Spleen (tissue), 7 donors: ENCODE data around the gene DCAF4.

Experiments
- CTCF ChIP-seq, 11 experiments: fragments of 200-600 bp in 7 of 11; fragments of 450-650 bp in 4 of 11; sonication (generic) in 4 of 11; IDR thresholded peaks in 8 of 11; conservative IDR thresholded peaks in 3 of 11; 1 replicate in 7 of 11; 2 replicates in 4 of 11; pipeline versions ENCODE4 v1.4.0 to v1.8.0; 2016 to 2021; ENCODE audit warnings: antibody characterized with exemption in 11 of 11, inconsistent platforms in 4 of 11, mild to moderate bottlenecking in 1 of 11
- POLR2A ChIP-seq, 3 donors: fragments of 450-650 bp; IDR thresholded peaks; one replicate each; pipeline ENCODE4 v1.5.1; 2017; ENCODE audit warnings: antibody characterized with exemption in 3 of 3, mild to moderate bottlenecking in 1 of 3
- donor health status: DM: no; HTN: no; CAD: no; lungs with moderate emphysema.
- donor health status: DM: no; HTN: no; CAD: no.
- donor health status: DM: no; HTN: no; CAD: no.

DNA sequence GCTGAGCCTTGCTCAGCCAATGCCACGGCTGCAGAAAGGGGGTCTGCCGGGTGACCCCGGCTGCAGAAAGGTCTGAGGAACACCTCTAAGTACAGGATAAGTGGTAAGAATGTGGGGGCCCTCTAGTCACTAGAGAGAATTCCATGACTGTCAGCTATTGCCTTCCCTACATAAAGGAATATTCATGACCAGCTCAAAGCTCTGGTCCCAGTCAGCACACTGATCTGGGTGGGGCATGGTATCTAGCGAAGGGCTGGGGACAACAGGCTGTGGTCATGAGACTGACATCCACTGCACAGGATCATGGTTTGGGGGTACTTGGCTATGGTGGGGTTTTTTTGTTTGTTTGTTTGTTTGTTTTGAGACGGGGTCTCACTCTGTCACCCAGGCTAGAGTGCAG, 42.1 kb downstream of the DCAF4 start:
- TF ChIP-seq CTCF (IDR thresholded peaks at IDR 0.05 in 8 of 11, conservative IDR thresholded peaks at IDR 0.05 in 3 of 11), result no peak
- TF ChIP-seq POLR2A (IDR thresholded peaks at IDR 0.05), result no peak
